ENCODE measurements around the gene KCNQ1. TPM values are rescaled to one million over a fixed set of nuclear protein-coding genes. Genes with fewer than 3 reads are reported as not detected.

Gene KCNQ1
- total RNA-seq, 1 experiment from 2014 or later: not detected

- Histone ChIP-seq H3K36me3 (ENCODE audit: low read depth) (no peaks in the 10 kb centered on the region), H3K4me2 (no peak overlapping the region), H4K20me1 (ENCODE audit: insufficient read depth) (no peaks in the 10 kb centered on the region), H3K4me3 (no peak overlapping the region), H3K27me3 (ENCODE audit: insufficient read depth, low read depth) (peaks cover 12% of the 10 kb centered on the region; the same call in 1 of the 2 replicates), H3K4me1 (replicated peaks; ENCODE audit: insufficient read depth) (no peaks in the 10 kb centered on the region), H3K27ac (no peak overlapping the region), H3K9me2 (ENCODE audit: insufficient read depth) (no peaks in the 10 kb centered on the region), H3K9me3 (ENCODE audit: insufficient read depth, low read depth) (no peaks in the 10 kb centered on the region), H3F3A (ENCODE audit: insufficient read depth, low read depth) (no peaks in the 10 kb centered on the region), H3K79me2 (ENCODE audit: low read depth) (no peaks in the 10 kb centered on the region), H2AFZ (no peak overlapping the region)
- intact Hi-C loops (cut with micrococcal nuclease; ENCODE audit: unreplicated experiment): no loop called here
- TF ChIP-seq CTCF (conservative IDR thresholded peaks at IDR 0.05) (no peak), EZH2 (IDR thresholded peaks at IDR 0.05; ENCODE audit: low read depth) (no peak)
- CTCF ChIA-PET: no interaction called here
- no peak for DNase-seq
- POLR2A ChIA-PET (ENCODE audit: unreplicated experiment): no interaction called here
- no TSS peak for BruUV-seq (replicated peaks)
Measured at GRCh38 chr11:2796091-2796490, 351.3 kb downstream of the KCNQ1 start.

- intact Hi-C loops (cut with micrococcal nuclease; ENCODE audit: unreplicated experiment): no loop called here
- Histone ChIP-seq H4K20me1 (ENCODE audit: insufficient read depth) (no peaks in the 10 kb centered on the region), H3K4me2 (no peak overlapping the region), H3K4me1 (replicated peaks; ENCODE audit: insufficient read depth) (no peaks in the 10 kb centered on the region), H3K79me2 (ENCODE audit: low read depth) (no peaks in the 10 kb centered on the region), H2AFZ (no peak overlapping the region), H3K4me3 (no peak overlapping the region), H3K36me3 (ENCODE audit: low read depth) (no peaks in the 10 kb centered on the region), H3F3A (ENCODE audit: insufficient read depth, low read depth) (no peaks in the 10 kb centered on the region), H3K27me3 (ENCODE audit: insufficient read depth, low read depth) (peaks cover 12% of the 10 kb centered on the region; the same call in 1 of the 2 replicates), H3K27ac (no peak overlapping the region), H3K9me2 (ENCODE audit: insufficient read depth) (no peaks in the 10 kb centered on the region), H3K9me3 (ENCODE audit: insufficient read depth, low read depth) (no peaks in the 10 kb centered on the region)
- ChIA-PET CTCF (no interaction called here), POLR2A (ENCODE audit: unreplicated experiment) (no interaction called here)
- BruUV-seq (replicated peaks): no TSS peak
- DNase-seq: no peak
- TF ChIP-seq EZH2 (IDR thresholded peaks at IDR 0.05; ENCODE audit: low read depth): no peak
Measured at GRCh38 chr11:2796508-2797113, 351.8 kb downstream of the KCNQ1 start.

- Histone ChIP-seq H3K27ac (no peak overlapping the region), H3K4me2 (no peak overlapping the region), H2AFZ (no peak overlapping the region), H3K9me2 (ENCODE audit: insufficient read depth) (no peaks in the 10 kb centered on the region), H3K4me1 (replicated peaks; ENCODE audit: insufficient read depth) (no peaks in the 10 kb centered on the region), H3K27me3 (ENCODE audit: insufficient read depth, low read depth) (peaks cover 12% of the 10 kb centered on the region; the same call in 1 of the 2 replicates), H3K4me3 (no peak overlapping the region), H3K9me3 (ENCODE audit: insufficient read depth, low read depth) (no peaks in the 10 kb centered on the region), H4K20me1 (ENCODE audit: insufficient read depth) (no peaks in the 10 kb centered on the region), H3K79me2 (ENCODE audit: low read depth) (no peaks in the 10 kb centered on the region), H3F3A (ENCODE audit: insufficient read depth, low read depth) (no peaks in the 10 kb centered on the region), H3K36me3 (ENCODE audit: low read depth) (no peaks in the 10 kb centered on the region)
- TF ChIP-seq EZH2 (IDR thresholded peaks at IDR 0.05; ENCODE audit: low read depth) (no peak), CTCF (conservative IDR thresholded peaks at IDR 0.05) (no peak)
- CTCF ChIA-PET: no interaction called here
- POLR2A ChIA-PET (ENCODE audit: unreplicated experiment): no interaction called here
- intact Hi-C loops (cut with micrococcal nuclease; ENCODE audit: unreplicated experiment): no loop called here
- no peak for DNase-seq
- no TSS peak for BruUV-seq (replicated peaks)
Measured at GRCh38 chr11:2797121-2797711, 352.4 kb downstream of the KCNQ1 start.
